Spleen (tissue), 11 donors: Measurements from ENCODE around the gene SNAP29. TPM values are rescaled to one million over a fixed set of nuclear protein-coding genes. Genes with fewer than 3 reads are reported as not detected.

ENCODE experiments used
- DNase-seq: peaks from one replicate; pipeline ENCODE4 v3.0.0-alpha.2; 2020
- H3K27ac ChIP-seq, 8 donors: fragments of 200-600 bp; sonication (generic) in 7 of 8; 1 replicate in 4 of 8; 2 replicates in 4 of 8; pipeline versions ENCODE4 v1.5.0 to v1.8.0; 2016 to 2021; ENCODE audit warnings: inconsistent platforms in 4 of 8, mild to moderate bottlenecking in 4 of 8, moderate library complexity in 1 of 8
- H3K27me3 ChIP-seq, 7 donors: fragments of 200-600 bp; sonication (generic) in 6 of 7; replicated peaks in 1 of 7; 1 replicate in 4 of 7; 2 replicates in 3 of 7; pipeline versions ENCODE4 v1.5.0 to v1.8.0; 2016 to 2021; ENCODE audit warnings: inconsistent platforms in 3 of 7, mild to moderate bottlenecking in 1 of 7
- H3K36me3 ChIP-seq, 6 donors: fragments of 200-600 bp; sonication (generic) in 5 of 6; 1 replicate in 4 of 6; 2 replicates in 2 of 6; pipeline versions ENCODE4 v1.5.0 to v1.8.0; 2016 to 2021; ENCODE audit warnings: inconsistent platforms in 2 of 6
- H3K4me1 ChIP-seq, 6 donors: fragments of 200-600 bp; sonication (generic) in 5 of 6; 1 replicate in 3 of 6; 2 replicates in 3 of 6; pipeline versions ENCODE4 v1.5.0 to v1.8.0; 2016 to 2021; ENCODE audit warnings: inconsistent platforms in 3 of 6
- H3K4me3 ChIP-seq, 8 donors: fragments of 200-600 bp; sonication (generic) in 7 of 8; 1 replicate in 4 of 8; 2 replicates in 4 of 8; pipeline versions ENCODE4 v1.5.0 to v1.8.0; 2016 to 2021; ENCODE audit warnings: inconsistent platforms in 4 of 8, mild to moderate bottlenecking in 4 of 8, moderate library complexity in 2 of 8
- H3K9me3 ChIP-seq, 8 donors: fragments of 200-600 bp; sonication (generic) in 7 of 8; 1 replicate in 4 of 8; 2 replicates in 4 of 8; pipeline versions ENCODE4 v1.5.0 to v1.8.0; 2016 to 2021; ENCODE audit warnings: inconsistent platforms in 4 of 8
- CTCF ChIP-seq, 11 experiments: fragments of 200-600 bp in 7 of 11; fragments of 450-650 bp in 4 of 11; sonication (generic) in 4 of 11; IDR thresholded peaks in 8 of 11; conservative IDR thresholded peaks in 3 of 11; 1 replicate in 7 of 11; 2 replicates in 4 of 11; pipeline versions ENCODE4 v1.4.0 to v1.8.0; 2016 to 2021; ENCODE audit warnings: antibody characterized with exemption in 11 of 11, inconsistent platforms in 4 of 11, mild to moderate bottlenecking in 1 of 11
- POLR2A ChIP-seq, 3 donors: fragments of 450-650 bp; IDR thresholded peaks; one replicate each; pipeline ENCODE4 v1.5.1; 2017; ENCODE audit warnings: antibody characterized with exemption in 3 of 3, mild to moderate bottlenecking in 1 of 3
- POLR2AphosphoS5 ChIP-seq, 3 donors: sonication (generic); formaldehyde crosslinking; IDR thresholded peaks; one replicate each; pipeline ENCODE4 v1.5.1; 2017; ENCODE audit warnings: antibody characterized with exemption in 3 of 3
- WGBS, 5 donors: extraction: QIAGEN DNeasy Blood & Tissue Kit in 3 of 5; methylation state at CpG; one replicate each; pipeline versions ENCODE4 v1.1.5 to v1.1.7; 2013 to 2018; 5-methylcytosine and 5-hydroxymethylcytosine counted together
- intact Hi-C: fragments of 100-400 bp; cut with DNase I; formaldehyde crosslinking; loops from one replicate; pipeline ENCODE4 v1.15.0; 2023; ENCODE audit warnings: low total_unique reads
- polyA plus RNA-seq, 3 donors: library from polyadenylated mRNA; stranded (reverse); fragments of 200-250 nt; gene quantifications; one replicate each; pipeline ENCODE4 v1.2.1, GENCODE V29; 2013
- total RNA-seq, 7 donors: library from RNA; depleted of rRNA in 3 of 7; stranded (reverse); fragments of >200 nt in 3 of 7; fragmentation: NEBNext Ultra II Directional in 4 of 7; extraction: Animal tissue kit (Norgen Biotek cat#: 25700) in 4 of 7; gene quantifications; one replicate each; pipeline versions ENCODE4 v1.1.0 to v1.2.1, GENCODE V29; 2016 to 2021
- donor health status: healthy with polysubstance abuse.
- donor health status: DM: no; HTN: no; CAD: no; lungs with moderate emphysema.
- donor health status: DM: no; HTN: no; CAD: no.
- donor health status: Bipolar disorder and iron deficiency.
- donor health status: healthy.
- donor health status: DM: no; HTN: no; CAD: no.
- donor health status: DM: yes; HTN: yes; CAD: no.

SNAP29 gene
- total and polyA plus RNA-seq, 10 donors, result 13.7 to 33.5 (median 23.8) TPM

GRCh38 chr22:20811971-20812660 is 46.7 kb upstream of the SNAP29 start:
- H3K27me3 ChIP-seq, result no peaks in the 10 kb centered on the region
- H3K4me1 ChIP-seq, result peaks cover 0 to 14% (median 0%) of the 10 kb centered on the region in 6 donors
- intact Hi-C loops, result no loop called here
- peaks cover 3 to 100% (median 70%) of the 10 kb centered on the region in 6 donors for H3K36me3 ChIP-seq
- H3K4me3 ChIP-seq, result no peak overlapping the region
- TF ChIP-seq POLR2AphosphoS5 (IDR thresholded peaks at IDR 0.05) (no peak), POLR2A (IDR thresholded peaks at IDR 0.05) (no peak), CTCF (IDR thresholded peaks at IDR 0.05 in 8 of 11, conservative IDR thresholded peaks at IDR 0.05 in 3 of 11) (no peak)
- WGBS, 5 donors, result 94 to 100% (median 97%) methylated on average over 5 of the region's 5 CpGs
- no peak overlapping the region for H3K27ac ChIP-seq
- H3K9me3 ChIP-seq, result no peaks in the 10 kb centered on the region
- DNase-seq, result no peak

- TF ChIP-seq CTCF (IDR thresholded peaks at IDR 0.05 in 8 of 11, conservative IDR thresholded peaks at IDR 0.05 in 3 of 11) (no peak), POLR2AphosphoS5 (IDR thresholded peaks at IDR 0.05) (no peak), POLR2A (IDR thresholded peaks at IDR 0.05) (no peak)
- H3K36me3 ChIP-seq, result peaks cover 3 to 100% (median 72%) of the 10 kb centered on the region in 6 donors
- WGBS, 5 donors, result 89 to 95% (median 92%) methylated on average over 4 of the region's 4 CpGs
- H3K27me3 ChIP-seq, result no peaks in the 10 kb centered on the region
- DNase-seq, result no peak
- no peak overlapping the region for H3K4me3 ChIP-seq
- no peak overlapping the region for H3K27ac ChIP-seq
- H3K4me1 ChIP-seq, result peaks cover 0 to 14% (median 0%) of the 10 kb centered on the region in 6 donors
- no peaks in the 10 kb centered on the region for H3K9me3 ChIP-seq
- intact Hi-C loops, result no loop called here
These were observed 45.8 kb upstream of the SNAP29 start for GRCh38 chr22:20813056-20813455.

GRCh38 chr22:20814221-20814808 is 44.5 kb upstream of the SNAP29 start:
- TF ChIP-seq POLR2A (IDR thresholded peaks at IDR 0.05) (no peak), CTCF (IDR thresholded peaks at IDR 0.05 in 8 of 11, conservative IDR thresholded peaks at IDR 0.05 in 3 of 11) (no peak), POLR2AphosphoS5 (IDR thresholded peaks at IDR 0.05) (no peak)
- Histone ChIP-seq H3K9me3 (no peaks in the 10 kb centered on the region), H3K27ac (no peak overlapping the region), H3K36me3 (peaks cover 5 to 100% (median 76%) of the 10 kb centered on the region in 6 donors), H3K27me3 (no peaks in the 10 kb centered on the region), H3K4me3 (no peak overlapping the region), H3K4me1 (peaks cover 0 to 11% (median 0%) of the 10 kb centered on the region in 6 donors)
- intact Hi-C loops, result no loop called here
- no peak for DNase-seq
- 82 to 90% (median 89%) methylated on average over 5 of the region's 5 CpGs for WGBS, 5 donors

GRCh38 chr22:20815477-20816050 is 43.2 kb upstream of the SNAP29 start:
- Histone ChIP-seq H3K27ac (no peak overlapping the region), H3K27me3 (no peaks in the 10 kb centered on the region), H3K4me3 (no peak overlapping the region), H3K36me3 (peaks cover 3 to 100% (median 81%) of the 10 kb centered on the region in 6 donors), H3K4me1 (peaks cover 0 to 5% (median 0%) of the 10 kb centered on the region in 6 donors), H3K9me3 (no peaks in the 10 kb centered on the region)
- intact Hi-C loops, result no loop called here
- TF ChIP-seq CTCF (IDR thresholded peaks at IDR 0.05 in 8 of 11, conservative IDR thresholded peaks at IDR 0.05 in 3 of 11) (no peak), POLR2AphosphoS5 (IDR thresholded peaks at IDR 0.05) (no peak), POLR2A (IDR thresholded peaks at IDR 0.05) (no peak)
- 95 to 97% (median 96%) methylated on average over 9 of the region's 9 CpGs for WGBS, 5 donors
- no peak for DNase-seq
